Activated T-cell treated with anti-CD3 and anti-CD28 coated beads, Interleukin-2, amount 50 U/mL, for 4 hours (primary cell): ENCODE results near the gene FAM149A. TPM values are rescaled to one million over a fixed set of nuclear protein-coding genes. Genes with fewer than 3 reads are reported as not detected.
A peak's percentile ranks its signal among the peaks of the same experiment; 100 is the strongest.

Source experiments
- ATAC-seq, 2 donors: fragments of 200-7000 bp; cut with Tn5 transposase; one replicate each; pipeline ENCODE4 v1.10.0; 2021
- DNase-seq: peaks from one replicate; pipeline ENCODE4 v3.0.0-alpha.2; 2020
- H3K27me3 Mint-ChIP-seq: one replicate; pipeline ENCODE4 v1.8.0; 2021; ENCODE audit warnings: low read depth, mixed read lengths
- H3K36me3 Mint-ChIP-seq: one replicate; pipeline ENCODE4 v1.8.0; 2022; ENCODE audit warnings: mixed read lengths; ENCODE audit not compliant: insufficient read depth
- H3K4me1 Mint-ChIP-seq: one replicate; pipeline ENCODE4 v1.8.0; 2021; ENCODE audit warnings: low read depth, mixed read lengths
- H3K4me3 Mint-ChIP-seq: one replicate; pipeline ENCODE4 v1.8.0; 2021; ENCODE audit warnings: mild to moderate bottlenecking, moderate library complexity, mixed read lengths
- H3K9me3 Mint-ChIP-seq: one replicate; pipeline ENCODE4 v1.8.0; 2021; ENCODE audit warnings: mixed read lengths
- total RNA-seq, 3 donors: library from RNA; stranded (reverse); gene quantifications; one replicate each; pipeline ENCODE4 v1.2.1, GENCODE V29; 2021

Gene FAM149A
- total RNA-seq, 3 donors from 2014 or later = 0.90 to 1.2 TPM; not detected in 1

DNA sequence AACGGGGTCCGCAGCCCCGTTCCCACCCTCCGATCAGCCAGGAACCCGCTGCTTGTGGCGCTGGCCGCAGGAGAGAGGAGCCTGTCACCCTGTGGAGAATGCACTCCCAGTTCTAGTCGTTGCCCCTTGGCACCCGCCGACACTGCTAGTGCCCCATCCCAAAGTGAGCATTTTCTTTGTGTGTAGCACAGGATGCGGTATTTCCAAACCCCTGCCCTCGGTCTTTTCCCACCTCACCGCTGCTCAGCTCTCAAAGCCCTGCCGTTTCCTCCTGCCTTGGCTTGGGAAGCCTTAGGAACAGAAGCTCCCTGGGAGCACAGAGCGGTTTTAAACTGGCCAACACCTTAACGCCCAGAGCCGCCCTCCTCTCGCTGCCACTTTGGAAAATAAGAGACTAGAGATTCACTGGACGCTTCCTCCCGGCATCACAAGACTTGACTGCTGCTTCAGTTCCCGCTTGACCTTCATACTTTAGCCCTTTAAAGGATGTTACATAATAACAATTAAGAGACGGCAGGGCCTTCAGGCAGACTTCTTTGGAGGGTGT is 87.6 kb downstream of the FAM149A start:
- H3K27me3 Mint-ChIP-seq = no peaks in the 10 kb centered on the region
- peak; percentile 16 to 19 for ATAC-seq
- H3K4me1 Mint-ChIP-seq = peaks cover 43% of the 10 kb centered on the region
- H3K4me3 Mint-ChIP-seq = peak overlapping the region; percentile 92
- DNase-seq = peak; percentile 16
- H3K9me3 Mint-ChIP-seq = no peaks in the 10 kb centered on the region
- H3K36me3 Mint-ChIP-seq = peaks cover 16% of the 10 kb centered on the region

DNA sequence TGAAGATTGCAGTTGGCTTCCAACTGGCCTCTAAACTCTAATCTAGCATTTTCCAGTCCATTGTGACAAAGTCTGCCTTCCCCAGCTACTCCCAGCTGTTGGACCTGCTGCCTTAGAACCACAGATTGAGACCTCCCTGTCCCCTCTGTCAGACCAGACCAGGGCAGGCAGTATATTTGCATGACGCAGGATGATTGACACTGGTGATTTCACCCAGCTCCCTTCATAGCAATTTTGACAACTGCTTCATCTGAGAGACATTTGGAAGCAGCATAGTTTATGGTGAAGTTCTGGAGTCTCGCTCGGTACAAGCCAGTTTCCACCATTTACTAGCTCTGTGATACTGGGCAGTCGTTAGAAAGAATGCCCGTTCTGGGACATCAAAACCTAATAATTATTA is 89.3 kb downstream of the FAM149A start:
- Mint-ChIP-seq H3K4me3 (no peak overlapping the region), H3K27me3 (no peaks in the 10 kb centered on the region), H3K9me3 (no peaks in the 10 kb centered on the region), H3K36me3 (peaks cover 16% of the 10 kb centered on the region), H3K4me1 (peaks cover 43% of the 10 kb centered on the region)
- DNase-seq (no peak), ATAC-seq (no peak)

DNA sequence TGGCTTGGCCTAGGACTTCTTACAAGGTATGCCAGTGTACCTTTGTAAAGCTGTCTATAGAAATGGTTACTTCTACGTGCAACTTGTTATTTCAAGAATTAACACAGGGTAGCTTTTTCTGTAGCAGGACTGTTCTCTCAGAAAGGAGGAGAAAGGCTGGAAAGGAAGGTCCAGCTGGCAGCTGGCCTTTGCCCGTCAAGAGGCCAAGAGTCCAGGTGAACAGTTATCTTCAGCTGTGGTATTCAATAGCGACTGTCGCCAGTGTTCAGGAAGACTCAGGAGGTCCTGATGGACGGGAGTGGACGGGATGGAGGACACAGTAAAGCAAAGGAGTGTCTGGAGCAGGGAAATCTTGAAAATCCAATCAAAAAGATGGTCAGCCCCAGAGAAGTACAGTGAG is 91.6 kb downstream of the FAM149A start:
- ATAC-seq (no peak), DNase-seq (no peak)
- no peaks in the 10 kb centered on the region for H3K9me3 Mint-ChIP-seq
- no peaks in the 10 kb centered on the region for H3K27me3 Mint-ChIP-seq
- peaks cover 25% of the 10 kb centered on the region for H3K4me1 Mint-ChIP-seq
- no peak overlapping the region for H3K4me3 Mint-ChIP-seq
- H3K36me3 Mint-ChIP-seq = peaks cover 16% of the 10 kb centered on the region

DNA sequence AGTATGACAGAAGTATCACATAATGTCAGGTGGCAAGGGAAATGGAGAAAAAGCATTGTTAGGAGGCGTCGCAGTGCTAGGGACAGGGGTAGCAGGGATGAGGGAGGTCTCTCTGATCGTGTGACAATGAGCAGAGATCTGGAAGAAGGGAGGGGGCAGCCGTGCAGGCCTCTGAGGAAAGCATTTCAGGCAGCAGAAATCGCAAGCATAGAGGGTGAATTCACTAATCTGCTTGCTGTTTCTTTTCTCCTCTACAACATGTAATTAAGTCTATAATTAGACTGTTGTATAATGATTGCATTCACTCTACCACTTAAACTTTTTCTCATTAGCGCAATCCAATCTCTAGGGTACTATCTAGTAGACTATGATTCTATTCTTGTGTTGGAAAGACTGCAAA is 96.0 kb downstream of the FAM149A start:
- Mint-ChIP-seq H3K27me3 (no peaks in the 10 kb centered on the region), H3K9me3 (no peaks in the 10 kb centered on the region), H3K4me1 (peaks cover 13% of the 10 kb centered on the region), H3K4me3 (no peak overlapping the region), H3K36me3 (peaks cover 12% of the 10 kb centered on the region)
- DNase-seq = no peak
- ATAC-seq = no peak

DNA sequence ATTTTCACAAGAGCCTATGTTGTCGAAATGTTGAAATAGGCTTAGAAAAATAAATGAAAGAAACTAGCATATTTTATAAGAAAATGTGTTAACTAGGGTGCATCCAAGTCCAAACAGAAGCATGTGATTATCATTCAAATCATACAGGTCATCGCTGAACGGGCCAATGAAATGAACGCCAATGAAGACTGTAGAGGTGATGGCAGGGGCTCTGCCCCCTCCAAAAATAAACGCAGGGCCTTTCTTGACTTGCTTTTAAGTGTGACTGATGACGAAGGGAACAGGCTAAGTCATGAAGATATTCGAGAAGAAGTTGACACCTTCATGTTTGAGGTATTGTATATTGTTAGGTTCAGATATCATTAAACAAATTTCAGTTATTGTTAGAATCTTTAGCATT is 96.5 kb downstream of the FAM149A start:
- Mint-ChIP-seq H3K36me3 (peaks cover 8% of the 10 kb centered on the region), H3K4me3 (no peak overlapping the region), H3K4me1 (peaks cover 11% of the 10 kb centered on the region), H3K27me3 (no peaks in the 10 kb centered on the region), H3K9me3 (no peaks in the 10 kb centered on the region)
- no peak for DNase-seq
- no peak for ATAC-seq

DNA sequence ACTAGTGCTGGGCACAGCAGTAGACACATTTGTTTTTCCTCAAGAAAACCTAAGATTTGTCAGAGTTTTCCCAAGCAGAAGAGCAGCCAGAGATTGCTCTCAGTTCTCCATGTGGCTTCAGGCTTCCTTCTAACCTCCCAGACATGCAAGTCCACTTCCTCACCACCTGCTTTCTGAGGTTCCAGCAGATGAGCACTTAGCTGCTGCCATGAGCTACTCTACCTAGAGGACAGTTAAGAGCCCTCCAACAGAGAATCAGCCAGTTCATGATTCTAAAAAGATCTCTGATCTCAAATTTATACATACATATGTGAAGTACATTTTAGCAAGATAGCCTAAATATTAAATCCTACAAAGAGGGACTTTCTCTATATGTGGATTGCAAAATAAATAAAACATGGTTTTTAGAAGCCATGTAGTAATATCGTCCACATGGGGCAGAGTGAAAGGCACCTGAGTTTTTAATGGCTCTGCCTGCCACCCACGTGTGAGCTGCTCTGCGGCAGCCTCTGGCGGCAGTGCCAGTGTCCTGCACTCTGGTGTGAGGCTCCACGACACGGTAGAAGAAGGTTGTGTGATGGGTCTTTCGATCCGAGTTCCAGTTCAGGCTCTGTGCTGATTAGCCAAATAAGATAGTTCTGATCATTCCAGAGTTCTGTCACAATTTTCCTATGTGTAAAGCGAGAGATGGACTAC is 97.2 kb downstream of the FAM149A start:
- H3K36me3 Mint-ChIP-seq = peaks cover 7% of the 10 kb centered on the region
- peak; percentile 91 to 93 for ATAC-seq
- H3K27me3 Mint-ChIP-seq = no peaks in the 10 kb centered on the region
- no peaks in the 10 kb centered on the region for H3K9me3 Mint-ChIP-seq
- peak; percentile 48 for DNase-seq
- H3K4me3 Mint-ChIP-seq = peak overlapping the region; percentile 24
- H3K4me1 Mint-ChIP-seq = peaks cover 10% of the 10 kb centered on the region

DNA sequence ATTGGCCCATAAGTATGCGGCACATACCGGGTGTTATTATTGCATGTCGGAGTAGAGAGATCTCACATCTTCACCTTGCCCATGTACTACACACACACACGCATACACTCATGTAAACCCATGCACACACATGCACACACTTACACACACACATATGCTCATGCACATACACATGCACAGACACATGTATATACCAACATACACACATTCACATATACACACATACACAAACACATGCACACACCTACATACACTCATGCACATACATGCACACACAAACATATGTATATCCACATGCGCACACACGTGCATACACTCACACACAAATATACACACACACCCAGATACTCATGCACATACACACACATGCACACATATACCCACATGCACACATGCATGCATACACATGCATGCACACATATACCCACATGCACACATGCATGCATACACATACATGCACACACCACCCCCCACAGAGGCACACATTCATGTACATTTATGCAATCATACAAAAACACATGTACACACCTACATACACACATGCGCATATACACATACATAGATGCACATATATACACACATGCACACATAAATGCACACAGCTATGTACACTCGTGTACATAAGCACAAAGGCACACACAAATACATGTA is 98.1 kb downstream of the FAM149A start:
- Mint-ChIP-seq H3K27me3 (no peaks in the 10 kb centered on the region), H3K4me1 (peaks cover 7% of the 10 kb centered on the region)

DNA sequence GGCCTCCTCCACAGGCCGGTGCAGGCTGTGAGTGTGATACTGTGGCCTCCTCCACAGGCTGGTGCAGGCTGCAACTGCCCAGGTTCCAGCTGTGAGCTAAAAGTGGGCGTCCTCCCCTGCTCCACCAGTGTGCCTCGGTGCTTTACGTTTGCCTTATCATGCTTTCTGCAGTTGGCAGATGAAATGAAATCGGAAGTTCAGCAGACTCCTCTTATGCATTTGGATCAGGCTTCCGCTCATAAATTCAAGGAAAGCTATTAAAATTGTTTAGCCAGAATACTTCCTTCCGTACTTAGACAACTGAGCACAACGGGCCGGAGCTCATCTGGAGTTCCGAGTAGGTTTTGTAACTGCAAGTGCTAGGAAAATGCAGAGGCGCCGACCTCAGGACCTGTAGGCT is 98.9 kb downstream of the FAM149A start:
- no peak for ATAC-seq
- H3K4me1 Mint-ChIP-seq = peaks cover 7% of the 10 kb centered on the region
- H3K9me3 Mint-ChIP-seq = no peaks in the 10 kb centered on the region
- H3K27me3 Mint-ChIP-seq = no peaks in the 10 kb centered on the region
- H3K36me3 Mint-ChIP-seq = peaks cover 4% of the 10 kb centered on the region
- no peak overlapping the region for H3K4me3 Mint-ChIP-seq
- no peak for DNase-seq

More for the DNA sequence above, 98.1 kb downstream of the FAM149A start:
- ATAC-seq (no peak), DNase-seq (no peak)
- Mint-ChIP-seq H3K4me3 (no peak overlapping the region), H3K36me3 (peaks cover 3% of the 10 kb centered on the region), H3K9me3 (no peaks in the 10 kb centered on the region)

DNA sequence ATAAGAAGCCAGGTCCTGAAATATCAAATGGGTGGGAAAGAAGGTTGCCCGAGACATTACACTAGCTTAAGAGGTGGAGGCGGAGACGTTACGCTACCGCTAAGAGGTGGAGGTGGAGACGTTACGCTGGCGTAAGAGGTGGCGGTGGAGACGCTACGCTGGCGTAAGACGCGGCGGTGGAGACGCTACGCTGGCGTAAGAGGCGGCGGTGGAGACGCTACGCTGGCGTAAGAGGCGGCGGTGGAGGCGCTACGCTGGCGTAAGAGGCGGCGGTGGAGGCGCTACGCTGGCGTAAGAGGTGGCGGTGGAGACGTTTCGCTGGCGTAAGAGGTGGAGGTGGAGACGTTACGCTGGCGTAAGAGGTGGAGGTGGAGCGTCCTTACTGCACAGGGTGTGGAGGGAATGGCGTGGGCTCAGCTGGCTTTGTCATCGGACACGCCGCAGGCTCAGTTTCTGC is 99.6 kb downstream of the FAM149A start:
- ATAC-seq (peak; percentile 56 to 80), DNase-seq (no peak)
- Mint-ChIP-seq H3K4me1 (peaks cover 7% of the 10 kb centered on the region), H3K9me3 (peaks cover 5% of the 10 kb centered on the region), H3K4me3 (peak overlapping the region; percentile 11), H3K36me3 (peaks cover 11% of the 10 kb centered on the region), H3K27me3 (no peaks in the 10 kb centered on the region)

DNA sequence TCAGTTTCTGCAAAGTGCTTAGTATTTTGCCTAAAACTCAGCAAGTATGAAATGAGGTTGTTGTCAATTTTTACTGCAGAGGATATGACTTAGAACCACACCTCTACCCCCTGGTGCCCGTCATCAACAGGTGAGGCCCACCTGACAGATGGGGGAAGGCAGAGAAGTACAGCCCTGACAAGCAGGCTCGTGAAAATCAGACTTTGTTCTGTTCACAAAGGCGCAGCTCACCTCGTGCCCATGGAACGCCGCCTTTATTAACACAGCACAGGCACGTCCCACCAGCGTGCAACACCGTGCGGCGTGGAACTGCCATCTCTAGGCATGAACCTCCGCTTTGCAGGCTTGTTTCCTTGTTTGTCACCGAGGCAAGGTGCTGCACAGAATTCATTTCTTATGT is 100.2 kb downstream of the FAM149A start:
- ATAC-seq (no peak), DNase-seq (no peak)
- peaks cover 17% of the 10 kb centered on the region for H3K36me3 Mint-ChIP-seq
- peak overlapping the region; percentile 11 for H3K4me3 Mint-ChIP-seq
- no peaks in the 10 kb centered on the region for H3K27me3 Mint-ChIP-seq
- peaks cover 8% of the 10 kb centered on the region for H3K9me3 Mint-ChIP-seq
- peaks cover 7% of the 10 kb centered on the region for H3K4me1 Mint-ChIP-seq

DNA sequence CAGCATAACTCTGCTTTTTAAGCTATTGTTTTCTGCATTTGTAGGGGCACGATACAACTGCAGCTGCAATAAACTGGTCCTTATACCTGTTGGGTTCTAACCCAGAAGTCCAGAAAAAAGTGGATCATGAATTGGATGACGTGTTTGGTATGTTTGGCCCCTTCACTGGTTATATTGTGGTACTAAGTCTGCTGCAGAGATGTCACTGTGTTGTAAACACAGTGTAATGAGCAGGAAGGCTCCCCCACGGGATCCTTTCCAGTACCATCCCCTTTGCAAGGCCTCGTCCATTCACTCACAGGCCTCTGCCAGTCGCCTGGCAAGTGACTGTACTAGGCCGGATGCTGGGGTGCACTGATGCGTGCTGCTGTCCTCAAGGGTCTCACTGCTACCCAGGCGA is 100.7 kb downstream of the FAM149A start:
- ATAC-seq (no peak), DNase-seq (no peak)
- Mint-ChIP-seq H3K27me3 (no peaks in the 10 kb centered on the region), H3K36me3 (peaks cover 20% of the 10 kb centered on the region), H3K4me3 (no peak overlapping the region), H3K9me3 (peaks cover 9% of the 10 kb centered on the region), H3K4me1 (peaks cover 7% of the 10 kb centered on the region)

DNA sequence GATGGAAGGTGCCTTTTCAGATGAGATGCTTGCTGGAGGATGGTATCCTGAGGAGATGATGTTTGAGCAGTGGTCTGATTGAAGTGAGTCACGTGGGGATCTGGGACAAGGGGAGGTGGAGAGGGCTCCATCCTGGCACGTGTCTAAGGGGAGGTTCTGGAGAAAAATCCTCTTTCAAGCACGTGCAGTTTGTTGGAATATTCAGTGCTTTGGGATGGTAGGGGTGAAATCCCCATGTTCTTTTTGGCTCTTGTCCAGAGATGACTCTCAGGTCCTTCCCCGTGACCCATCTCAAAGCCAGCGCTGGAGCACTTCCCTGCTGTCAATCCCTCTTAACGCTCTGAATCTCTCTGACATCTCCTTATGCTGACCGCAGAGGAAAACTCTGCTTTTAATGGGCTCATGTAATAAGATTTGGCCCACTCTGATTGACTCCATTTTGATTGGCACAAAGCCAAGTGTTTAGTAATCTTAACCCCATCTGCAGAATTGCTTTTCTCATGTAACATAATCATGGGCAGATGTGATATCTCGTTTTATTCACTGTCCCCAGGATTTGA is 112.0 kb downstream of the FAM149A start:
- H3K4me1 Mint-ChIP-seq = no peaks in the 10 kb centered on the region
- H3K4me3 Mint-ChIP-seq = no peak overlapping the region
- no peak for ATAC-seq
- H3K36me3 Mint-ChIP-seq = peaks cover 12% of the 10 kb centered on the region
- H3K27me3 Mint-ChIP-seq = no peaks in the 10 kb centered on the region
- H3K9me3 Mint-ChIP-seq = no peaks in the 10 kb centered on the region
- DNase-seq = no peak

DNA sequence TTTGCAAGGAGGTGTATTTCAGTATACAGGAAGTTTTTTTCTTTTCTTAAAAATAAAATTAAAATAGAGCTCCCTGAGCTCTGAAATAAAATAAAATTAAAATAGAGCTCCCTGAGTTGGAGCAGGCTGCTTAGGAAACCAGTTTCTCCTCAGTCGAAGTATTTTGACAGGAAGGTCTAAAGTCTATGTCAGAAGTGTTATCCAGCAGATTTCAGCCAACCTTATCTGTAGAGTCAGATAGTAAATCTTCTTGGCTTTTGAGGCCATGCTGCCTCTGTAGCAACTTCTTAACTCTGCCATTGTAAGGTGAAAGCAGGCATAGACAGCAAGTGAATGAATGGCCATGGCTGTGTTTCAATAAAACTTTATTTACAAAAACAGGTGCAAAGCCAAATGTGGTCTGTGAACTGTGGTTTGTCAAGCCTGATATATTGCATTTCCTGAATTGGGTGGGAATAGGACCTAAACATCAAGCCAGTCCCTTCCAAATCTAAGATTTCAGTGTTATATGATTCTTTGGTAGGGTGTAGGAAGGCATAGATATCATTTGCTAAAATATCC is 113.3 kb downstream of the FAM149A start:
- peaks cover 7% of the 10 kb centered on the region for H3K36me3 Mint-ChIP-seq
- no peaks in the 10 kb centered on the region for H3K9me3 Mint-ChIP-seq
- DNase-seq (no peak), ATAC-seq (no peak)
- H3K4me1 Mint-ChIP-seq = no peaks in the 10 kb centered on the region
- H3K4me3 Mint-ChIP-seq = no peak overlapping the region
- no peaks in the 10 kb centered on the region for H3K27me3 Mint-ChIP-seq

DNA sequence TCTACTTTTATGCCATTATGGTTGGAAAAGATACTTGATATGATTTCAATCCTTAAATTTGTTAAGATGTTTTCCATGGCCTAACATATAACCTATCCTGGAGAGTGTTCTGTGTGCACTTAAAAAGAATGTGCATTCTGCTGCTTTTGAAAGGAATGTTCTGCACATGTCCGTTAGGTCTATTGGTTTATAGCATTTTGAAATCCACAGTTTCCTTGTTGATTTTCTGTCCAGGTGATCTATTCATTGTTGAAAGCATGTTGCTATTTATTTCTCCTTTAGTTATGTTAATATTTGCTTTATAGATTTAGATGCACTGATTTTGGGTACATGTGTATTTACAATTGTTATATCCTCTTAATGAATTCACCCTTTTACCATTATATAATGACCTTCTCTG is 117.1 kb downstream of the FAM149A start:
- Mint-ChIP-seq H3K4me1 (no peaks in the 10 kb centered on the region), H3K27me3 (no peaks in the 10 kb centered on the region), H3K9me3 (peaks cover 7% of the 10 kb centered on the region), H3K4me3 (no peak overlapping the region), H3K36me3 (peaks cover 15% of the 10 kb centered on the region)
- DNase-seq (no peak), ATAC-seq (no peak)
